LNCAP (cell line): ENCODE data around the gene KIF26A.

Source experiments
- CTCF ChIP-seq: fragments of 450-650 bp; IDR thresholded peaks from 2 replicates; pipeline ENCODE4 v1.5.1; 2017; ENCODE audit warnings: mild to moderate bottlenecking

KIF26A gene

GRCh38 chr14:104107611-104108569 is 30.5 kb upstream of the KIF26A start:
- no peak for TF ChIP-seq CTCF

DNA sequence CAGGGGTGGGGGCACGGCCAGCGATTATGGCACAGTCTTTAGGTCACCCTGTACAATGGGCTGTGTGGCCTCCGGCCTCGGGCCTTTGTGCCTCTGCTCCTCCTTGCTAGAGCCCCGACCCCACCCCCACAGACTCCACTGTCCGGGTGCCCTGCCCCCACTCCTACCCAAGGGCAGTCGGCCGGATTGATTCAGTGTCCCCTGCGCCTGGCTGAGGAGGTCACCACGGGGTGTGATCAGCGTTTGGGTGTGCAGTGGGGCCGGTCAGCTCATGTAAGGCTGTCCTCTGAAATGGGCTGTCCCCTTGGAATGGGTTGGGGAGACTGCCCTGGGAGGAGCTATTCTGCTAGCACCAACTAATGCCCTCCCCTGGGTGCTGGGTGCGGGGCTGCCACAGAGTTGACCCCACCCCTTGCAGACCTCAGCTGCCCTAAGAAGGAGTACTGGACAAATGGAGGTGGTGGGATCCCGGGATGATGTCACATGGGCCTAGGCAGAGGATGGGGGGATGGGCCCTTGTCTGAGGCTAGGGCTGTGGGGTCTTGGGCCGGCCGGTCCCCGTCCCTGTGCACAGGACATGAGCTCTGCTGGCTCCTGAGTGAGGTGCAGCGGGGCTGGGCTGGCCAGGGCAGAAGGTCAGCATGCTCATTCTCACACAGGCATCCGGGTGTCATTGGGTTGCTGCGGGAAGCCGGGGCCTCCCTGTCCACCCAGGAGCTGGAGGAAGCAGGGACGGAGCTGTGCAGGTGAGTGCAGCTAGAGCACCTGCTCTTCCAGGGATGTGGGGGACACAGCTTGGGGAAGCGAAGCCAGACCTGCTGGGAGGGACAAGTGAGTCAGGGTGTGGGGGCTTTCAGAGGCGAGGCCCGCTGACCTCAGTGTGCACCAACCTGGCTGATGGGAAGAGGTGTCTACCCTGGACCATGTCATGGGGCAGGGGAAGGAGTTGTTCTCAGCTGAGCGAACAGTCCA is 29.5 kb upstream of the KIF26A start:
- TF ChIP-seq CTCF, result no peak

DNA sequence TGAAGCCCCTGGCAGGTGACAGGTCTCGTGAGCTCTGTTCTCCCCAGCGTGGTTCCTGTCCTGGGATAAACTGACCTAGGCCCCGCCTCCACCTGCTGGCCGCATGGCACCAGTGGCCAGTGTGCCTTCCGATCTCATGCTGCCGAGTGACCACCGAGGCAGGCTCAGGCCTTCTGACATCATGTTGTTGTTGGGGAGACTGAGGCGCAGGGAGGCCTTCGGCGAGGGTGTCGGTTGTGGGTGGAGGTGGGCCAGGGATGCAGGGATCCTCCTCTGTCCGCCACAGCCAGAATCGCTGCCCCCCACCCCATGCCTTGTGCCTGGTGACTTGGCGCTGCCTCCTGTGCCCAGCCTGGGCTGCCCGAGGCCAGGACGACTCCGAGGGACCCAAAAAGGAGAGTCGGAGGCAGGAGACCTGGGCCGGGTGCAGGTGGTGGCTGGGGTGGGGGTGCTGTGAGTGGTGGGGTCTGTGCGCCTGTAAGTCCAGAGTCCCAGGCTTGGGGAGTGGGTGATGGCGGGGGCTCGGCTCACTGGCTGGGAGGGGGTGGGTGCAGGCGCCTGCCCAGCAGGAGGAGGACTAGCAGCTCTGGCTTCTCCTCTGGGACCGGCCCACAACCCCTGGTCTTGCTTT is 28.5 kb upstream of the KIF26A start:
- no peak for TF ChIP-seq CTCF

DNA sequence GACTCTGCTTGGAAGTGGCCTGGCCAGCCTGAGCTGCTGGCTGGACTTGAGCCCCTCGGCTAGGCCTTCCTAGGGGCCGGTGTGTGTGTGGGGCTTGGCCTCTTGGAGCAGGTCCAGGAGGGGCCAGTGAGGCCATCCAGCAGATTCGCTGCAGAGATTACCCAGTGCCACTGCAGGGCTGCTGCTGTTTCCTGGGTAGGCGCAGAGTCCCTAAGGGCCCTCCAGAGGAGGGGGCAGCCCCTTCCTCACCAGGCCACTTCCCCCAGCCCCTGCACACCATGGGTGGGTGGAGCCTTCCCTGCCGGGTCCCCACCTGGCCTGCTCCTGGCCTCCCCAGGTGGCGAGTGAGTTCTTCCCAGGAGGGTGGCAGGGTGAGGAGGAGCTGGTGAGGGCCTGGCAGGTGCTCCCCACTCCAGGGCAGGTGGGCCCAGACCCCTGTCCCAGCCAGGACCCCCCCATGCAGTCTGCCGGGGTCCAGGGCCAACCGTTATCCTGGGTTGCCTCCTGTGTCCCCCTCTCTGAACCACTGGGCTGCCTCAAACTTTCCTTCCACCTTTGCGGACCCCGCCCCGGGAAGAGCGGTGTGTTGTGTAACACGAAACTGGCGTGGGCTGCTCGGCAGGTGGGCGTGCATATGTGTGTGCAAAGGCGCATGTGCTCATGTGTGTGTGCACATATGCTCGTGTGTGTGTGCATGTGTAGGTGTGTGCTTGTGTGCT is 27.7 kb upstream of the KIF26A start:
- no peak for TF ChIP-seq CTCF

DNA sequence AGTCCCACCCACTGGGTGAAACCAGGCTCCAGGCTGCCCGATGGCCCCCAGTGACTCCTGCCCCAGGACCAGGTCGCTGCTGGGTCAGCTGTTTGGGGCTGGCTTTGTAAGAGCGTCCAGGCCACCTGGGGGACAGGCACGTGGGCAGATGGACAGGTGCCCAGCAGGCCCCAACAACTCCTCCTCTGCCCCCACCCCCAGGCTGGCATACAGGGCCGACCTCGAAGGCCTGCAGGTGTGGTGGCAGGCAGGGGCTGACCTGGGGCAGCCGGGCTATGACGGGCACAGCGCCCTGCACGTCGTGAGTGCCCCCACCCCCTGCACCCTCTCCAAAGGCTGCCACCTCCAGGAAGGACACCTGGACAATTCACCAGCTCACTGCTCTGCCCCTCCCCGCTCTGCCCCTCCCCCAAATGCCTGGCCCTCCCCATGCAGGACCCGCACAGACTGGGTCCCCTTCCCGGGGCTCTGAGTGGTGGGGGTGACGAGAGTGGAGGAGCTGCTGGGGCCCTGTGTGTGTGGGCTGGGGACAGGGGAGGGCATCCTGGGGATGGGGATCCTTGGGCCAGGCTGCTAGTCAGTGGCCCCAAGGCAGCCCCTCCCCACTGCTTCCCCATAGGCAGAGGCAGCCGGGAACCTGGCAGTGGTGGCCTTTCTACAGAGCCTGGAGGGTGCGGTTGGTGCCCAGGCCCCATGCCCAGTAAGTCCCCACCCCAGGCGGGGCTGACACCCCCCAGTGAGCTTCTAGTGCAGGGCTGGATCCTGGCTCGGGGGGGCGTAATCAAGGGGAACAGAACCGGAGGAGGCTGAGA is 26.9 kb upstream of the KIF26A start:
- TF ChIP-seq CTCF, result no peak

DNA sequence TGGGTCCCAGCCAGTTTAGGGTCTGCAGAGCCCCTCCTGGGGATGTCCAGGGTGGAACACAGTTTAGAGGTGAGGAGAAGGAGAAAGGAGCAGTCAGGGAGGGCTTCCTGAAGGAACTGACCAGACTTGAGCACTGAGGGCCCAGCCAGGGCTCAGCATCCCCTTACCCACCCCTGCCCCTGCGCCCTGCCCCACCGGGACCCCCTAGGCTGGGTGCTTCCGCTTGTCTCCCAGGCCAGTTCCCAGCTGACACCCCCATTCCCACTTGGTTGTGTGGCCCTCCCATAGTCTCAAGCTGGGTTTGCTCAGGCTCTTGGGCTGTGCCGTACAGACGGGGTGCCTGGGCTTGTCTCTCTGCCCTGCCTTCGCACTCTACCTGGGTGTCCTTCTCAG is 26.3 kb upstream of the KIF26A start:
- TF ChIP-seq CTCF, result no peak
